Astrocyte (in vitro differentiated cells and primary cell): ENCODE measurements around the gene KPNA6. TPM values are rescaled to one million over a fixed set of nuclear protein-coding genes. Genes with fewer than 3 reads are reported as not detected.

ENCODE experiments used
- DNase-seq: peaks from one replicate; pipeline ENCODE4 v3.0.0-alpha.2; 2010; ENCODE audit warnings: low read depth
- FAIRE-seq: peaks from 2 replicates; lab custom pipeline; 2011; peaks lifted over from hg19 to GRCh38; lab: Jason Lieb, UNC
- H2AFZ ChIP-seq: 2 replicates; pipeline ENCODE4 v1.6.0; 2012; ENCODE audit warnings: low read depth, low read length, inconsistent platforms
- H3K27ac ChIP-seq: 2 replicates; pipeline ENCODE4 v1.5.1; 2011; ENCODE audit warnings: low read depth, low read length, inconsistent platforms
- H3K27me3 ChIP-seq: 2 replicates; pipeline ENCODE4 v1.6.0; 2011; ENCODE audit warnings: low read length, inconsistent platforms; ENCODE audit not compliant: insufficient read depth
- H3K36me3 ChIP-seq: 2 replicates; pipeline ENCODE4 v1.5.1; 2011; ENCODE audit warnings: low read length, inconsistent platforms; ENCODE audit not compliant: insufficient read depth
- H3K4me1 ChIP-seq: 2 replicates; pipeline ENCODE4 v1.5.1; 2011; ENCODE audit warnings: low read length, inconsistent platforms; ENCODE audit not compliant: insufficient read depth
- H3K4me2 ChIP-seq: 2 replicates; pipeline ENCODE4 v1.6.0; 2012; ENCODE audit warnings: low read length, inconsistent platforms
- H3K4me3 ChIP-seq: 2 replicates; pipeline ENCODE4 v1.5.1; 2011; ENCODE audit warnings: low read depth, mild to moderate bottlenecking, low read length, inconsistent platforms; ENCODE audit not compliant: insufficient read depth
- H3K79me2 ChIP-seq: 2 replicates; pipeline ENCODE4 v1.6.0; 2012; ENCODE audit warnings: mild to moderate bottlenecking, low read length, inconsistent platforms; ENCODE audit not compliant: insufficient read depth
- H3K9ac ChIP-seq: 2 replicates; pipeline ENCODE4 v1.6.0; 2012; ENCODE audit warnings: mild to moderate bottlenecking, low read length, inconsistent platforms
- H3K9me3 ChIP-seq: 2 replicates; pipeline ENCODE4 v1.5.1; 2012; ENCODE audit warnings: low read depth, mild to moderate bottlenecking, low read length, inconsistent platforms; ENCODE audit not compliant: insufficient read depth
- H4K20me1 ChIP-seq: 2 replicates; pipeline ENCODE4 v1.6.0; 2012; ENCODE audit warnings: low read length, inconsistent platforms; ENCODE audit not compliant: insufficient read depth
- H3K27ac Mint-ChIP-seq: one replicate; pipeline ENCODE4 v1.8.0; 2021; ENCODE audit warnings: mild to moderate bottlenecking, mixed read lengths; ENCODE audit not compliant: unreplicated experiment
- H3K27me3 Mint-ChIP-seq: one replicate; pipeline ENCODE4 v1.8.0; 2021; ENCODE audit warnings: low read depth, mixed read lengths; ENCODE audit not compliant: unreplicated experiment
- H3K36me3 Mint-ChIP-seq: one replicate; pipeline ENCODE4 v1.8.0; 2021; ENCODE audit warnings: low read depth, mixed read lengths; ENCODE audit not compliant: unreplicated experiment
- H3K4me1 Mint-ChIP-seq: one replicate; pipeline ENCODE4 v1.8.0; 2021; ENCODE audit warnings: low read depth, mixed read lengths; ENCODE audit not compliant: unreplicated experiment
- H3K4me3 Mint-ChIP-seq: one replicate; pipeline ENCODE4 v1.8.0; 2021; ENCODE audit warnings: mild to moderate bottlenecking, moderate library complexity, mixed read lengths; ENCODE audit not compliant: unreplicated experiment
- H3K9me3 Mint-ChIP-seq: one replicate; pipeline ENCODE4 v1.8.0; 2021; ENCODE audit warnings: mild to moderate bottlenecking, mixed read lengths; ENCODE audit not compliant: unreplicated experiment
- EZH2 ChIP-seq: IDR thresholded peaks from 2 replicates; pipeline ENCODE4 v1.6.1; 2012; ENCODE audit warnings: mild to moderate bottlenecking, low read length, inconsistent platforms; ENCODE audit not compliant: insufficient read depth
- total RNA-seq: library from RNA; stranded (reverse); gene quantifications from 2 replicates; pipeline ENCODE4 v1.2.1, GENCODE V29; 2021
- TF ChIP-seq, protein P1 (sequence below): IDR thresholded peaks from 2 replicates; pipeline ENCODE4 v1.5.1; 2011; ENCODE audit warnings: low read depth, mild to moderate bottlenecking, inconsistent platforms, low read length, moderate library complexity; ENCODE audit not compliant: insufficient read depth

KPNA6 gene
- total RNA-seq, 1 donor from 2014 or later: 122 TPM

DNA sequence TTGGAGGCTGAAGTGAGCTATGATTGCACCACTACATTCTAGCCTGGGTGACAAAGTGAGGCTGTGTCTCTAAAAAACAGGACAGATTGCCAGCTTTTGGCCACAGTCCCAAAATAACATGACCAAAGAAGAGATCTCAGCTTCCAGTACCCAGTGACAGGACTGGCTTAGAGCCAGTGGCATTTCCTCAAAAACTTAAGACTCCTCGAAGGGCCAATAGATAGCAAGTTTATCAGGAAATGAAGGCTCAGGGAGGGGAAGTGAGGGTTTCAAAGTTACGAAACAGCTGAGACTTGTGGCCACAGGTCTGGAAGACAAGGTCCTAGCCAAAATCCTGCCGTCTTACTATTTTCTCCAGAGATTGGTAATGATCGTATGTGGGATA is 41.4 kb upstream of the KPNA6 start:
- FAIRE-seq: no peak
- Histone ChIP-seq H2AFZ (no peak overlapping the region), H3K4me3 (no peak overlapping the region), H3K27me3 (no peaks in the 10 kb centered on the region), H4K20me1 (peaks cover 14% of the 10 kb centered on the region), H3K36me3 (peaks cover 2% of the 10 kb centered on the region), H3K9me3 (no peaks in the 10 kb centered on the region), H3K4me2 (peak overlapping the region; percentile 53), H3K4me1 (peaks cover 34% of the 10 kb centered on the region), H3K9ac (no peak overlapping the region), H3K27ac (no peak overlapping the region), H3K79me2 (no peaks in the 10 kb centered on the region)
- no peak for TF ChIP-seq EZH2
- TF ChIP-seq, protein P1, sequence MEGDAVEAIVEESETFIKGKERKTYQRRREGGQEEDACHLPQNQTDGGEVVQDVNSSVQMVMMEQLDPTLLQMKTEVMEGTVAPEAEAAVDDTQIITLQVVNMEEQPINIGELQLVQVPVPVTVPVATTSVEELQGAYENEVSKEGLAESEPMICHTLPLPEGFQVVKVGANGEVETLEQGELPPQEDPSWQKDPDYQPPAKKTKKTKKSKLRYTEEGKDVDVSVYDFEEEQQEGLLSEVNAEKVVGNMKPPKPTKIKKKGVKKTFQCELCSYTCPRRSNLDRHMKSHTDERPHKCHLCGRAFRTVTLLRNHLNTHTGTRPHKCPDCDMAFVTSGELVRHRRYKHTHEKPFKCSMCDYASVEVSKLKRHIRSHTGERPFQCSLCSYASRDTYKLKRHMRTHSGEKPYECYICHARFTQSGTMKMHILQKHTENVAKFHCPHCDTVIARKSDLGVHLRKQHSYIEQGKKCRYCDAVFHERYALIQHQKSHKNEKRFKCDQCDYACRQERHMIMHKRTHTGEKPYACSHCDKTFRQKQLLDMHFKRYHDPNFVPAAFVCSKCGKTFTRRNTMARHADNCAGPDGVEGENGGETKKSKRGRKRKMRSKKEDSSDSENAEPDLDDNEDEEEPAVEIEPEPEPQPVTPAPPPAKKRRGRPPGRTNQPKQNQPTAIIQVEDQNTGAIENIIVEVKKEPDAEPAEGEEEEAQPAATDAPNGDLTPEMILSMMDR: no peak
- peak; percentile 65 for DNase-seq
- Mint-ChIP-seq H3K27ac (no peak overlapping the region), H3K36me3 (peaks cover 10% of the 10 kb centered on the region), H3K27me3 (no peaks in the 10 kb centered on the region), H3K4me1 (peaks cover 36% of the 10 kb centered on the region), H3K9me3 (no peaks in the 10 kb centered on the region), H3K4me3 (no peak overlapping the region)

DNA sequence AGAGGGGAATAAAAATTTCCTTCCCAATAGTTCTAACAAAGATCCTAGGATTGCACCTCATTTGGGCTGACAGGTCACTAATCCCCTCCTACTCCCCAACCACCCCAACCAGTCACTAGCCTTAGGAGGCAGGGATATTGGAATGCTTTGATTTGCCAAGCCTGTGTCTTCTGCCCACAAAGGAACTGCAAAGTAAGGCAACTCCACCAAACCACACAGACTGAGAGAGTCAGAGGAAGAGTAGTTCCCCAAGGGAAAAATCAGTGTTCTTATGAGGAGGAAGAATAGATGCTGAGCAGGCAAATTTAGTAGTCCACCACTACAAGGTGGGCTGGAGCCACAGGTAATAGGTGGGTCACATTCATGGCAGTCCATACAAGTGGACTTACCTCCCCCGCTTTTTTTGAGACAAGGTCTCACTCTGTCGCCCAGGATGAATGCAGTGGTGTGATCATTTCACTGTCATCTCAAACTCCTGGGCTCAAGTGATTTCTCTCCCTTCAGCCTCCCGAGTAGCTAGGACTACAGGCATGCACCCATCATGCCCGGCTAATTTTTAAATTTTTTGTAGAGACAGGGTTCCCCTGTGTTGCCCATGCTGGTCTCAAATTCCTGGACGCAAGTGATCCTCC is 38.8 kb upstream of the KPNA6 start:
- Histone ChIP-seq H3K4me3 (no peak overlapping the region), H3K27ac (no peak overlapping the region), H3K4me2 (no peak overlapping the region), H3K36me3 (no peaks in the 10 kb centered on the region), H3K9me3 (no peaks in the 10 kb centered on the region), H3K27me3 (no peaks in the 10 kb centered on the region), H3K9ac (no peak overlapping the region), H2AFZ (no peak overlapping the region), H3K79me2 (peaks cover 10% of the 10 kb centered on the region), H3K4me1 (peaks cover 31% of the 10 kb centered on the region), H4K20me1 (peaks cover 13% of the 10 kb centered on the region)
- no peak for TF ChIP-seq EZH2
- TF ChIP-seq, protein P1: no peak
- H3K27me3 Mint-ChIP-seq: no peaks in the 10 kb centered on the region
- DNase-seq: peak; percentile 68
- H3K27ac Mint-ChIP-seq: peak overlapping the region; percentile 73
- H3K4me3 Mint-ChIP-seq: peak overlapping the region; percentile 20
- no peak for FAIRE-seq
- H3K9me3 Mint-ChIP-seq: no peaks in the 10 kb centered on the region
- H3K4me1 Mint-ChIP-seq: peaks cover 19% of the 10 kb centered on the region
- H3K36me3 Mint-ChIP-seq: no peaks in the 10 kb centered on the region
